ENCODE data around the gene ZNF14. TPM values are rescaled to one million over a fixed set of nuclear protein-coding genes. Genes with fewer than 3 reads are reported as not detected.

Gene ZNF14
- total RNA-seq, 1 experiment from 2014 or later, result 4.9 TPM

DNA sequence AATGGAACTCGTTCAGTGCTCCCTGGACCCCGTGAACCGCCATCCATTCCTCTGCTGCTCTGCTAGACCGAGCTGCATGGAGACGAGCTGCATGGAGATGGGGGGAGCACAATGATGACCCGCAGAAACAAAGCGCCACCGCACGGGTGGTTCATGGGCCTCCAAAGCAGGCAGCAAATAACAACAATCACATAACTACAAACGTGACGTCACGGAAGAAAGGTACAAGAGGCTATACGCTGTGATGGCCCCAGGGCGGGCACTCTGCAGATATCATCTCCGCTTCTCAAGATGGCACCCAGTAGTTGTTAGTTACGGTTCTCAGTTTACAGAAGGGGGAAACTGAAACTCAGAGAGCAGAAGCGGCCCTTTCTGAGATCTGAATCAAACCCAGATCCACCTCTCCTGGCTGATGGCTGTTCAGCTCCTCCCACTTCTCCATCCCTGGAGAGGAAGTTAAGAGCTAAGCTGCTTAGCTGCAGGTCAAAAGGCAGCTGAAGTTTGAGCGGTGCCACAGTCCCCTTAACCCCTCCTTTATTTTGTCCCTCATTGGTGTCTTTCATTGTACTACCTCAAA is 71.1 kb downstream of the ZNF14 start:
- H3K9me3 ChIP-seq, result no peaks in the 10 kb centered on the region
- no peaks in the 10 kb centered on the region for H3K4me1 ChIP-seq
- Mint-ChIP-seq H3K27me3 (ENCODE audit: insufficient read depth, unreplicated experiment) (no peaks in the 10 kb centered on the region), H3K36me3 (ENCODE audit: insufficient read depth, unreplicated experiment) (peaks cover 27% of the 10 kb centered on the region), H3K4me1 (ENCODE audit: low read depth, unreplicated experiment) (no peaks in the 10 kb centered on the region), H3K4me3 (ENCODE audit: unreplicated experiment) (peak overlapping the region; percentile 82), H3K9me3 (ENCODE audit: unreplicated experiment) (no peaks in the 10 kb centered on the region), H3K27ac (ENCODE audit: unreplicated experiment) (no peak overlapping the region)
- BruUV-seq (replicated peaks), result no TSS peak
- no peak for DNase-seq
- no peaks in the 10 kb centered on the region for H3K27me3 ChIP-seq (replicated peaks; ENCODE audit: control insufficient read depth, insufficient read depth, low read length)
- POLR2A ChIA-PET, result no interaction called here
- CTCF ChIA-PET, result no interaction called here
- no peak overlapping the region for H3K4me3 ChIP-seq (ENCODE audit: low read depth, low read length)
- TF ChIP-seq, protein P1, sequence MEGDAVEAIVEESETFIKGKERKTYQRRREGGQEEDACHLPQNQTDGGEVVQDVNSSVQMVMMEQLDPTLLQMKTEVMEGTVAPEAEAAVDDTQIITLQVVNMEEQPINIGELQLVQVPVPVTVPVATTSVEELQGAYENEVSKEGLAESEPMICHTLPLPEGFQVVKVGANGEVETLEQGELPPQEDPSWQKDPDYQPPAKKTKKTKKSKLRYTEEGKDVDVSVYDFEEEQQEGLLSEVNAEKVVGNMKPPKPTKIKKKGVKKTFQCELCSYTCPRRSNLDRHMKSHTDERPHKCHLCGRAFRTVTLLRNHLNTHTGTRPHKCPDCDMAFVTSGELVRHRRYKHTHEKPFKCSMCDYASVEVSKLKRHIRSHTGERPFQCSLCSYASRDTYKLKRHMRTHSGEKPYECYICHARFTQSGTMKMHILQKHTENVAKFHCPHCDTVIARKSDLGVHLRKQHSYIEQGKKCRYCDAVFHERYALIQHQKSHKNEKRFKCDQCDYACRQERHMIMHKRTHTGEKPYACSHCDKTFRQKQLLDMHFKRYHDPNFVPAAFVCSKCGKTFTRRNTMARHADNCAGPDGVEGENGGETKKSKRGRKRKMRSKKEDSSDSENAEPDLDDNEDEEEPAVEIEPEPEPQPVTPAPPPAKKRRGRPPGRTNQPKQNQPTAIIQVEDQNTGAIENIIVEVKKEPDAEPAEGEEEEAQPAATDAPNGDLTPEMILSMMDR (IDR thresholded peaks at IDR 0.05; ENCODE audit: insufficient read depth in 1 of 2, low read depth in 1 of 2, low read length in 1 of 2, severe bottlenecking in 1 of 2, unreplicated experiment in 1 of 2), result no peak
- intact Hi-C loops (cut with micrococcal nuclease; ENCODE audit: unreplicated experiment), result loop anchor here (2.0 to 10.0 kb wide), 2 partner anchors 35 to 203 kb away; partner anchors contain the start of gene ZNF253
- no peaks in the 10 kb centered on the region; the same call in 1 of the 2 replicates for H3K36me3 ChIP-seq (ENCODE audit: control insufficient read depth, insufficient read depth, low read length)

DNA sequence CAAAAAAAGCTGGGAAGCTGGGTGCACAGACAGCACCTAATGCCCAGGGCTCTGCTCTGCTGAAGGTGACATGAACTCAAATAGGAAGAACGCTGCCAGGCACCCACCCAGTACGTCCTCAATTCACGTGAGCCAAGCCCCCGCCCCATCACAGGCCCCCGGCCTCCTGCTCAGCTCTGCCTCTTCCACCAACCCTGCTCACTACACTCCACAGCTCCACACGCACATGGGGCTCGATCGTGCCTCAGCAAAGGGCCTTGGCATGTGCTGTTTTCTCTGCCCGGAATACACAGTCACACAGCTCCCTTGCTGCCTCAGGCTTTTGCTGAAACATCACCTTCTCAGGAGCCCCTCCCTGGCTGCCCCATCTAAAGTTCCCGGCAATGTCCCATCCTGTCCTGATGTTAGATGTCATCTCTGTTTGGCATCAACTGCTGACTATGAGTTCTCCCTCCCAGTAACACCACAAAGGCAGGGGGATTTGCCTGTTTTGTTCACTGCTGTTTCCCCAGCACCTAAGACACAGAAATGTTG is 71.7 kb downstream of the ZNF14 start:
- no TSS peak for BruUV-seq (replicated peaks)
- H3K27ac Mint-ChIP-seq (ENCODE audit: unreplicated experiment), result no peak overlapping the region
- TF ChIP-seq, protein P1 (IDR thresholded peaks at IDR 0.05; ENCODE audit: insufficient read depth in 1 of 2, low read depth in 1 of 2, low read length in 1 of 2, severe bottlenecking in 1 of 2, unreplicated experiment in 1 of 2), result no peak
- H3K36me3 Mint-ChIP-seq (ENCODE audit: insufficient read depth, unreplicated experiment), result peaks cover 29% of the 10 kb centered on the region
- H3K4me1 Mint-ChIP-seq (ENCODE audit: low read depth, unreplicated experiment), result no peaks in the 10 kb centered on the region
- Histone ChIP-seq H3K4me3 (ENCODE audit: low read depth, low read length) (no peak overlapping the region), H3K4me1 (no peaks in the 10 kb centered on the region), H3K36me3 (ENCODE audit: control insufficient read depth, insufficient read depth, low read length) (no peaks in the 10 kb centered on the region; the same call in none of the 2 replicates), H3K9me3 (no peaks in the 10 kb centered on the region), H3K27me3 (replicated peaks; ENCODE audit: control insufficient read depth, insufficient read depth, low read length) (no peaks in the 10 kb centered on the region)
- intact Hi-C loops (cut with micrococcal nuclease; ENCODE audit: unreplicated experiment), result loop anchor here (10.0 kb wide), 1 partner anchor 204 kb away; the partner anchor contains the start of gene ZNF253
- H3K9me3 Mint-ChIP-seq (ENCODE audit: unreplicated experiment), result no peaks in the 10 kb centered on the region
- ChIA-PET CTCF (no interaction called here), POLR2A (no interaction called here)
- H3K4me3 Mint-ChIP-seq (ENCODE audit: unreplicated experiment), result peak overlapping the region; percentile 82
- no peaks in the 10 kb centered on the region for H3K27me3 Mint-ChIP-seq (ENCODE audit: insufficient read depth, unreplicated experiment)
- DNase-seq, result no peak

Other genes starting within 250 kb of the ZNF14 start
- gene TSSK6, start 217.6 kb downstream of the ZNF14 start, total RNA-seq (2022), result 3.1 and 3.8 TPM in 2 replicates
- gene NDUFA13, start 216.9 kb downstream of the ZNF14 start, total RNA-seq (2022), result 345 and 355 TPM in 2 replicates
- 6.7 and 8.1 TPM in 2 replicates for gene YJEFN3, start 204.2 kb downstream of the ZNF14 start, total RNA-seq (2022)
- gene CILP2, start 194.8 kb downstream of the ZNF14 start, total RNA-seq (2022), result 1.1 and 1.3 TPM in 2 replicates
- gene PBX4, start 114.4 kb downstream of the ZNF14 start, total RNA-seq (2022), result 3.5 and 3.6 TPM in 2 replicates
- gene LPAR2, start 104.9 kb downstream of the ZNF14 start, total RNA-seq (2022), result 29.3 and 31.3 TPM in 2 replicates
- gene GMIP, start 89.5 kb downstream of the ZNF14 start, total RNA-seq (2022), result 8.6 and 10.4 TPM in 2 replicates
- gene ATP13A1, start 69.4 kb downstream of the ZNF14 start, total RNA-seq (2022), result 83.0 and 93.1 TPM in 2 replicates
- gene ZNF101, start 64.3 kb downstream of the ZNF14 start, total RNA-seq (2022), result 11.8 and 12.5 TPM in 2 replicates
- 8.1 and 9.4 TPM in 2 replicates for gene ZNF506, start 88.6 kb upstream of the ZNF14 start, total RNA-seq (2022)
- 6.4 and 7.1 TPM in 2 replicates for gene ZNF253, start 132.8 kb upstream of the ZNF14 start, total RNA-seq (2022)
- gene ZNF93, start 167.8 kb upstream of the ZNF14 start, total RNA-seq (2022), result 6.3 and 7.5 TPM in 2 replicates

All from Caco-2 (cell line).